DND-41 (cell line): ENCODE measurements around the gene MTCH2.

Experiments used
- EZH2 ChIP-seq: IDR thresholded peaks from 3 replicates; pipeline ENCODE4 v1.6.1; 2012; ENCODE audit warnings: borderline replicate concordance, low read depth, mild to moderate bottlenecking, moderate library complexity, low read length, inconsistent platforms; ENCODE audit not compliant: severe bottlenecking
- TF ChIP-seq, protein P1 (sequence below): IDR thresholded peaks from 2 replicates; pipeline ENCODE4 v1.5.1; 2012; ENCODE audit warnings: borderline replicate concordance, low read length, moderate library complexity, mild to moderate bottlenecking; ENCODE audit not compliant: poor library complexity, severe bottlenecking; ENCODE audit errors: extremely low read depth

DNA sequence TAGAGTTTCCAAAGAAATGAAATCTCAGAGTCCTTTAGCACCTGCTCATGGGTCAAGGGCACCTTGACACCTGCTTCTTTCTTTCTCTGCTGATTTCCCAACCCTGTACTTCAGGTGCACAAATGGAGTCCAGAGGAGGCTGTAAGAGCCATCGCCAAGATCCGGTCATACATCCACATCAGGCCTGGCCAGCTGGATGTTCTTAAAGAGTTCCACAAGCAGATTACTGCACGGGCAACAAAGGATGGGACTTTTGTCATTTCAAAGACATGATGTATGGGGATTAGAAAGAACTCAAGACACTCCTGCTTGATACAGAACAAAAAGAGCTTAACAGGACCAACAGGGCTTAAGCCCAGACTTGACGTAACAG, 71.0 kb downstream of the MTCH2 start:
- TF ChIP-seq, protein P1, sequence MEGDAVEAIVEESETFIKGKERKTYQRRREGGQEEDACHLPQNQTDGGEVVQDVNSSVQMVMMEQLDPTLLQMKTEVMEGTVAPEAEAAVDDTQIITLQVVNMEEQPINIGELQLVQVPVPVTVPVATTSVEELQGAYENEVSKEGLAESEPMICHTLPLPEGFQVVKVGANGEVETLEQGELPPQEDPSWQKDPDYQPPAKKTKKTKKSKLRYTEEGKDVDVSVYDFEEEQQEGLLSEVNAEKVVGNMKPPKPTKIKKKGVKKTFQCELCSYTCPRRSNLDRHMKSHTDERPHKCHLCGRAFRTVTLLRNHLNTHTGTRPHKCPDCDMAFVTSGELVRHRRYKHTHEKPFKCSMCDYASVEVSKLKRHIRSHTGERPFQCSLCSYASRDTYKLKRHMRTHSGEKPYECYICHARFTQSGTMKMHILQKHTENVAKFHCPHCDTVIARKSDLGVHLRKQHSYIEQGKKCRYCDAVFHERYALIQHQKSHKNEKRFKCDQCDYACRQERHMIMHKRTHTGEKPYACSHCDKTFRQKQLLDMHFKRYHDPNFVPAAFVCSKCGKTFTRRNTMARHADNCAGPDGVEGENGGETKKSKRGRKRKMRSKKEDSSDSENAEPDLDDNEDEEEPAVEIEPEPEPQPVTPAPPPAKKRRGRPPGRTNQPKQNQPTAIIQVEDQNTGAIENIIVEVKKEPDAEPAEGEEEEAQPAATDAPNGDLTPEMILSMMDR, result no peak
- no peak for TF ChIP-seq EZH2
